ENCODE results near the gene SCNN1A.

Gene SCNN1A

GRCh38 chr12:6380141-6381121 lies 5.1 kb upstream of the SCNN1A start:
- no peaks in the 10 kb centered on the region for H4K20me1 ChIP-seq (ENCODE audit: insufficient read depth, low read length)
- H3K9ac ChIP-seq (ENCODE audit: low read length) = no peak overlapping the region
- H3K9me3 ChIP-seq (ENCODE audit: low read length) = no peaks in the 10 kb centered on the region
- no peak overlapping the region for H3K4me3 ChIP-seq (ENCODE audit: low read depth, low read length, poor library complexity, severe bottlenecking)
- H3K4me2 ChIP-seq (ENCODE audit: low read length) = no peak overlapping the region
- H2AFZ ChIP-seq (ENCODE audit: low read length) = no peak overlapping the region
- no peak overlapping the region for H3K27ac ChIP-seq (ENCODE audit: low read depth, low read length, poor library complexity, severe bottlenecking)
- TF ChIP-seq CTCF (IDR thresholded peaks at IDR 0.05; ENCODE audit: low read length) (no peak), EZH2 (IDR thresholded peaks at IDR 0.05; ENCODE audit: borderline replicate concordance, low read length) (no peak)
- no peaks in the 10 kb centered on the region for H3K79me2 ChIP-seq (ENCODE audit: insufficient read depth, low read length)
- no peaks in the 10 kb centered on the region for H3K36me3 ChIP-seq (ENCODE audit: insufficient read depth, low read length)
- H3K4me1 ChIP-seq (ENCODE audit: insufficient read depth, low read length, severe bottlenecking) = no peaks in the 10 kb centered on the region
- H3F3A ChIP-seq (ENCODE audit: insufficient read depth, low read length) = no peaks in the 10 kb centered on the region
- H3K9me2 ChIP-seq (ENCODE audit: low read depth, low read length) = no peaks in the 10 kb centered on the region
- peaks cover 17% of the 10 kb centered on the region for H3K27me3 ChIP-seq (ENCODE audit: insufficient read depth, low read length)

DNA sequence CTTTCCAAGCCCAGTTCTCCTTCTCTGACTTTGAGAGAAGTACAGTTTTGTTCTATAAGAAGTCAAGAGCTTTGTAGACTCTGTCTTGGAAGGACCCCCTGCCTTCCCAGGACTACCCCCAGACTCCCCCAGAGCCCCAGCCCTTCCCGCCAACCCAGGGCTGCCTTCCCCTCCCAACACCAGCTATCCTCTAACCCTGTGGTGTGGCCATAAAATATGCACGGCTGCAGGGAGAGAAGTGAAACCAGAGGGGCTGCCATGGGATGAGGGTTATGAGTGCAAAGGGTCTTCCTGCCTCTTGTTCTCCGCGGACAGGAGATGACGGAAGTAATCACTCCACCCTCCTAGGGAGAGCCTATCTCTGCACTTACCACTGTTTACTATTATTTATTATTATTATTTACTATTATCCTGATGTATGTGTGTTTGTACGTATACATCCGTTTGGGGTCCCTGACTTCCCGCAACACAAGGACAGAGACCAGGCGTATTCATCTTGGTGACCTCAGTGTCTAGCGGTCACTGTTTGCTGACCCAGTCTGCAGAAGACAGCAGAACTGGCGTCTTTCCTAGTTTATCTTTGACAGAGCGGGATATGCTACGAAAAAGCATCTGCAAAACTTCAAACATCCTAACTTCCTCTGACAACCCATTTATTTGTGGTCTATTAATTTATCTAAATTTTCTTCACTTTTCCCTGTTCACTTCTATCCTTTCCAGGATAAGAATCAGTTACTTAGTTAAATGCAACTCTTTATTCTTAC lies 3.5 kb upstream of the SCNN1A start:
- no peaks in the 10 kb centered on the region for H4K20me1 ChIP-seq (ENCODE audit: insufficient read depth, low read length)
- H3K27me3 ChIP-seq (ENCODE audit: insufficient read depth, low read length) = peaks cover 21% of the 10 kb centered on the region
- no peaks in the 10 kb centered on the region for H3K9me2 ChIP-seq (ENCODE audit: low read depth, low read length)
- no peak overlapping the region for H3K4me3 ChIP-seq (ENCODE audit: low read depth, low read length, poor library complexity, severe bottlenecking)
- H3K36me3 ChIP-seq (ENCODE audit: insufficient read depth, low read length) = no peaks in the 10 kb centered on the region
- TF ChIP-seq CTCF (IDR thresholded peaks at IDR 0.05; ENCODE audit: low read length) = no peak
- TF ChIP-seq EZH2 (IDR thresholded peaks at IDR 0.05; ENCODE audit: borderline replicate concordance, low read length) = no peak
- no peak overlapping the region for H3K27ac ChIP-seq (ENCODE audit: low read depth, low read length, poor library complexity, severe bottlenecking)
- H3K4me1 ChIP-seq (ENCODE audit: insufficient read depth, low read length, severe bottlenecking) = no peaks in the 10 kb centered on the region
- no peak overlapping the region for H3K9ac ChIP-seq (ENCODE audit: low read length)
- no peaks in the 10 kb centered on the region for H3K9me3 ChIP-seq (ENCODE audit: low read length)
- no peaks in the 10 kb centered on the region for H3F3A ChIP-seq (ENCODE audit: insufficient read depth, low read length)
- no peak overlapping the region for H3K4me2 ChIP-seq (ENCODE audit: low read length)
- no peaks in the 10 kb centered on the region for H3K79me2 ChIP-seq (ENCODE audit: insufficient read depth, low read length)
- no peak overlapping the region for H2AFZ ChIP-seq (ENCODE audit: low read length)

GRCh38 chr12:6377667-6377994 lies 2.3 kb upstream of the SCNN1A start:
- H2AFZ ChIP-seq (ENCODE audit: low read length) = no peak overlapping the region
- H3K27ac ChIP-seq (ENCODE audit: low read depth, low read length, poor library complexity, severe bottlenecking) = no peak overlapping the region
- H3K9ac ChIP-seq (ENCODE audit: low read length) = no peak overlapping the region
- H3K9me3 ChIP-seq (ENCODE audit: low read length) = no peaks in the 10 kb centered on the region
- no peaks in the 10 kb centered on the region for H3K4me1 ChIP-seq (ENCODE audit: insufficient read depth, low read length, severe bottlenecking)
- H3K27me3 ChIP-seq (ENCODE audit: insufficient read depth, low read length) = peaks cover 21% of the 10 kb centered on the region
- H3F3A ChIP-seq (ENCODE audit: insufficient read depth, low read length) = no peaks in the 10 kb centered on the region
- H3K79me2 ChIP-seq (ENCODE audit: insufficient read depth, low read length) = no peaks in the 10 kb centered on the region
- no peaks in the 10 kb centered on the region for H3K9me2 ChIP-seq (ENCODE audit: low read depth, low read length)
- no peak overlapping the region for H3K4me2 ChIP-seq (ENCODE audit: low read length)
- H4K20me1 ChIP-seq (ENCODE audit: insufficient read depth, low read length) = no peaks in the 10 kb centered on the region
- no peak for TF ChIP-seq EZH2 (IDR thresholded peaks at IDR 0.05; ENCODE audit: borderline replicate concordance, low read length)
- no peak for TF ChIP-seq CTCF (IDR thresholded peaks at IDR 0.05; ENCODE audit: low read length)
- H3K36me3 ChIP-seq (ENCODE audit: insufficient read depth, low read length) = no peaks in the 10 kb centered on the region
- no peak overlapping the region for H3K4me3 ChIP-seq (ENCODE audit: low read depth, low read length, poor library complexity, severe bottlenecking)

Measured in OCI-LY1 (cell line).